HepG2 (cell line): Measurements from ENCODE around the gene YAP1. TPM values are rescaled to one million over a fixed set of nuclear protein-coding genes. Genes with fewer than 3 reads are reported as not detected.

ENCODE experiments used
- ARID2 ChIP-seq: sonication (generic); formaldehyde crosslinking; IDR thresholded peaks from 2 replicates; pipeline ENCODE4 v1.8.1; 2022; ENCODE audit warnings: mild to moderate bottlenecking, missing genetic modification reagents, borderline replicate concordance
- ARID3A ChIP-seq: IDR thresholded peaks from 2 replicates; pipeline ENCODE4 v1.6.1; 2012; ENCODE audit warnings: low read depth, low read length, improper control_type of control experiment
- ATF2 ChIP-seq: sonication (generic); formaldehyde crosslinking; IDR thresholded peaks from 2 replicates; pipeline ENCODE4 v1.4.0; 2020; ENCODE audit warnings: missing genetic modification reagents
- ATF5 ChIP-seq: sonication (generic); formaldehyde crosslinking; IDR thresholded peaks from 2 replicates; pipeline ENCODE4 v1.4.0; 2020; ENCODE audit warnings: mild to moderate bottlenecking, low read depth, missing genetic modification reagents
- ATF7 ChIP-seq, 2 experiments: fragments of 450-650 bp in 1 of 2; sonication (generic) in 1 of 2; formaldehyde crosslinking in 1 of 2; IDR thresholded peaks; 2 replicates each; pipeline versions ENCODE4 v1.4.0 to v1.6.1; 2016 to 2020; ENCODE audit warnings: antibody characterized with exemption in 1 of 2, mild to moderate bottlenecking in 1 of 2, missing genetic modification reagents in 1 of 2
- DRAP1 ChIP-seq: IDR thresholded peaks from 2 replicates; pipeline ENCODE4 v1.6.1; 2016; ENCODE audit warnings: missing genetic modification reagents, missing compliant biosample characterization
- FOXA1 ChIP-seq, 2 experiments: fragments of 450-650 bp in 1 of 2; sonication (generic) in 1 of 2; formaldehyde crosslinking in 1 of 2; IDR thresholded peaks; 2 replicates each; pipeline versions ENCODE4 v1.4.0 to v1.6.1; 2016 to 2020; ENCODE audit warnings: missing genetic modification reagents in 1 of 2
- FOXJ3 ChIP-seq: sonication (generic); formaldehyde crosslinking; IDR thresholded peaks from 2 replicates; pipeline ENCODE4 v1.4.0; 2020; ENCODE audit warnings: missing genetic modification reagents, mild to moderate bottlenecking, borderline replicate concordance
- NBN ChIP-seq: fragments of 450-650 bp; conservative IDR thresholded peaks from 2 replicates; pipeline ENCODE4 v1.6.1; 2017
- RFXAP ChIP-seq: sonication (generic); formaldehyde crosslinking; IDR thresholded peaks from 2 replicates; pipeline ENCODE4 v1.4.0; 2020; ENCODE audit warnings: missing genetic modification reagents, borderline replicate concordance
- SOX13 ChIP-seq, 3 experiments: fragments of 450-650 bp in 1 of 3; sonication (generic) in 1 of 3; formaldehyde crosslinking in 1 of 3; IDR thresholded peaks in 2 of 3; conservative IDR thresholded peaks in 1 of 3; 2 replicates each; pipeline versions ENCODE4 v1.5.0 to v1.6.1; 2016 to 2020; ENCODE audit warnings: antibody characterized with exemption in 1 of 3, mild to moderate bottlenecking in 1 of 3, missing compliant biosample characterization in 1 of 3, missing genetic modification reagents in 1 of 3, moderate library complexity in 1 of 3
- STAT6 ChIP-seq: sonication (generic); formaldehyde crosslinking; IDR thresholded peaks from 2 replicates; pipeline ENCODE4 v1.4.0; 2020; ENCODE audit warnings: missing genetic modification reagents, mild to moderate bottlenecking, borderline replicate concordance
- ZBTB20 ChIP-seq: sonication (generic); formaldehyde crosslinking; IDR thresholded peaks from 2 replicates; pipeline ENCODE4 v1.8.1; 2023; ENCODE audit warnings: missing genetic modification reagents, low read depth, mild to moderate bottlenecking, borderline replicate concordance
- ZBTB3 ChIP-seq: sonication (generic); formaldehyde crosslinking; IDR thresholded peaks from 2 replicates; pipeline ENCODE4 v1.4.0; 2020; ENCODE audit warnings: low read depth, mild to moderate bottlenecking, moderate library complexity, missing genetic modification reagents, borderline replicate concordance
- ZFP91 ChIP-seq: sonication (generic); formaldehyde crosslinking; IDR thresholded peaks from 2 replicates; pipeline ENCODE4 v1.9.0; 2022; ENCODE audit warnings: missing genetic modification reagents, mild to moderate bottlenecking, borderline replicate concordance
- ZFY ChIP-seq: sonication (generic); formaldehyde crosslinking; IDR thresholded peaks from 2 replicates; pipeline ENCODE4 v1.4.0; 2020; ENCODE audit warnings: missing genetic modification reagents
- ZNF264 ChIP-seq: sonication (generic); formaldehyde crosslinking; IDR thresholded peaks from 2 replicates; pipeline ENCODE4 v1.4.0; 2020; ENCODE audit warnings: missing genetic modification reagents
- ZNF562 ChIP-seq: sonication (generic); formaldehyde crosslinking; IDR thresholded peaks from 2 replicates; pipeline ENCODE4 v1.8.0; 2022; ENCODE audit warnings: missing genetic modification reagents, borderline replicate concordance
- ZNF713 ChIP-seq: sonication (generic); formaldehyde crosslinking; IDR thresholded peaks from 2 replicates; pipeline ENCODE4 v1.4.0; 2020; ENCODE audit warnings: mild to moderate bottlenecking, missing genetic modification reagents
- ZSCAN12 ChIP-seq: sonication (generic); formaldehyde crosslinking; IDR thresholded peaks from 2 replicates; pipeline ENCODE4 v1.9.0; 2021; ENCODE audit warnings: mild to moderate bottlenecking, missing genetic modification reagents
- polyA plus RNA-seq, 8 experiments: library from polyadenylated mRNA; depleted of rRNA in 3 of 8; stranded (reverse) in 7 of 8; unstranded in 1 of 8; fragments of >200 nt; fragmentation: Illumina TruSeq in 4 of 8; extraction: Trizol in 4 of 8; gene quantifications; 2 replicates each; pipeline versions ENCODE4 v1.2.1 to v1.2.3, GENCODE V29; 2011 to 2016; ENCODE audit warnings: low read depth in 4 of 8, missing spikeins in 1 of 8, mixed read lengths in 1 of 8; ENCODE audit not compliant: insufficient read depth in 1 of 8
- total RNA-seq, 5 experiments: library from RNA; depleted of rRNA; stranded (reverse); fragments of >200 nt; fragmentation: Illumina TruSeq; extraction: Trizol; gene quantifications; 2 replicates each; pipeline ENCODE4 v1.2.3, GENCODE V29; 2016; ENCODE audit warnings: low read depth in 1 of 5

The YAP1 gene
- total and polyA plus RNA-seq, 2 of the 13 experiments (the other 11 are each of a cell fraction or from before 2014, with no cell fraction given) = 59.5 to 91.0 TPM

GRCh38 chr11:102238391-102238821 is 128.2 kb downstream of the YAP1 start (continued):
- TF ChIP-seq ATF5 (CRISPR knock-in tag) = no peak
- no peak for TF ChIP-seq ZNF264 (CRISPR knock-in tag)
- no peak for TF ChIP-seq FOXA1 (IDR thresholded peaks at IDR 0.05)
- 0 out of 2 replicates have a peak, but pooled peaks have one; percentile 6 for TF ChIP-seq FOXA1 (CRISPR knock-in tag; IDR thresholded peaks at IDR 0.05)
- no peak for TF ChIP-seq ZBTB3 (CRISPR knock-in tag)
- TF ChIP-seq ARID2 = no peak
- no peak for TF ChIP-seq ZBTB20 (CRISPR knock-in tag)
- no peak for TF ChIP-seq ZFP91 (CRISPR knock-in tag)
- no peak for TF ChIP-seq NBN
- TF ChIP-seq ZNF562 (CRISPR knock-in tag) = no peak
- TF ChIP-seq ZNF713 = 0 out of 2 replicates have a peak, but pooled peaks have one; percentile 56
- TF ChIP-seq FOXJ3 = no peak
- TF ChIP-seq ARID3A = no peak
- no peak for TF ChIP-seq ZSCAN12 (CRISPR knock-in tag)
- TF ChIP-seq ATF7 (IDR thresholded peaks at IDR 0.05) = no peak
- no peak for TF ChIP-seq ATF7 (CRISPR knock-in tag; IDR thresholded peaks at IDR 0.05)
- TF ChIP-seq STAT6 (CRISPR knock-in tag) = no peak
- no peak for TF ChIP-seq ATF2
- TF ChIP-seq DRAP1 = 0 out of 2 replicates have a peak, but pooled peaks have one; percentile 42
- TF ChIP-seq ZFY (CRISPR knock-in tag) = no peak
- TF ChIP-seq RFXAP (CRISPR knock-in tag) = no peak
- peak; percentile 87 for TF ChIP-seq SOX13 (IDR thresholded peaks at IDR 0.05)
- TF ChIP-seq SOX13 (CRISPR knock-in tag; conservative IDR thresholded peaks at IDR 0.05 in 1 of 2, IDR thresholded peaks at IDR 0.05 in 1 of 2) = peak in 1 of 2 experiments; percentile 93; a peak in 2 of 4 replicates
